ENCODE data around the gene ZFHX2. TPM values are rescaled to one million over a fixed set of nuclear protein-coding genes. Genes with fewer than 3 reads are reported as not detected.

Gene ZFHX2
- total and polyA plus RNA-seq, 8 donors, result 2.9 to 6.2 (median 4.9) TPM

DNA sequence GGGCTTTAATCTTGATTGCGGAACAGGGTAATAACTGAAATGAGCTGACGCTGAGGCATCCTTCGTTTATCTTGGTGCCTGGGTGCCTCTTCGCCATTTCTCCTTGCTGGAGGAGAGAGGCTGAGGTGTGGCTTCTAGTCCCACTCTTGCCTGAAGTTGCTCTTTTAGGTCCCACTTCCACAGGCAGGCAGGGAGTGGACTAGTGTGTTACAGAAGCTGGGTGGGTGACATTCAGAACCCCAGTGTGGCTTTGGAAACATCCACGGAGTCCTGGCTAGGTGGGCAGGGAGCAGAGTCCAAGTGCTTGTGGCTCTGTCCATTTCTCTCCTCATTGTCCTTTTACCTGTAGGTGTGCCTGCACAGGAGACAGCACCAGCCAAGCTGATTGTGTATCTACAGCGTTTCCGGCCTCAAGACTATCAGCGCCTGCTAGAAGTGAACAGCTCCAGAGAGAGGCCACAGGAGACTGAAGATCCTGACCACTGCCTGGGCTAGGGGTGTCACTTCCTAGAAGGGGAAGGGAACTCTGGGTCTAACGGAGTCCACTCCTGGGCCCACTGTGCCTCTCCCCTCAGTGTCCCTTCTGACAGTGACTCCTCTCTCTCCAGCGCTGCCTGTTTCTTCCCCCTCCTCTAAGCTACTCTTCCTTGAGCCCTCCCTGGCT is 6.9 kb upstream of the ZFHX2 start:
- no peaks in the 10 kb centered on the region for H3K9me3 ChIP-seq
- no peak for ATAC-seq
- H3K4me3 ChIP-seq, result no peak overlapping the region
- no peaks in the 10 kb centered on the region for H3K27me3 ChIP-seq
- H3K36me3 ChIP-seq, result peaks cover 0 to 49% of the 10 kb centered on the region in 2 donors
- no peak overlapping the region for H3K27ac ChIP-seq
- intact Hi-C loops (cut with DNase I), result no loop called here
- peaks cover 18 to 34% of the 10 kb centered on the region in 2 donors for H3K4me1 ChIP-seq
- no peak for DNase-seq
- TF ChIP-seq, protein P1, sequence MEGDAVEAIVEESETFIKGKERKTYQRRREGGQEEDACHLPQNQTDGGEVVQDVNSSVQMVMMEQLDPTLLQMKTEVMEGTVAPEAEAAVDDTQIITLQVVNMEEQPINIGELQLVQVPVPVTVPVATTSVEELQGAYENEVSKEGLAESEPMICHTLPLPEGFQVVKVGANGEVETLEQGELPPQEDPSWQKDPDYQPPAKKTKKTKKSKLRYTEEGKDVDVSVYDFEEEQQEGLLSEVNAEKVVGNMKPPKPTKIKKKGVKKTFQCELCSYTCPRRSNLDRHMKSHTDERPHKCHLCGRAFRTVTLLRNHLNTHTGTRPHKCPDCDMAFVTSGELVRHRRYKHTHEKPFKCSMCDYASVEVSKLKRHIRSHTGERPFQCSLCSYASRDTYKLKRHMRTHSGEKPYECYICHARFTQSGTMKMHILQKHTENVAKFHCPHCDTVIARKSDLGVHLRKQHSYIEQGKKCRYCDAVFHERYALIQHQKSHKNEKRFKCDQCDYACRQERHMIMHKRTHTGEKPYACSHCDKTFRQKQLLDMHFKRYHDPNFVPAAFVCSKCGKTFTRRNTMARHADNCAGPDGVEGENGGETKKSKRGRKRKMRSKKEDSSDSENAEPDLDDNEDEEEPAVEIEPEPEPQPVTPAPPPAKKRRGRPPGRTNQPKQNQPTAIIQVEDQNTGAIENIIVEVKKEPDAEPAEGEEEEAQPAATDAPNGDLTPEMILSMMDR (IDR thresholded peaks at IDR 0.05), result no peak

DNA sequence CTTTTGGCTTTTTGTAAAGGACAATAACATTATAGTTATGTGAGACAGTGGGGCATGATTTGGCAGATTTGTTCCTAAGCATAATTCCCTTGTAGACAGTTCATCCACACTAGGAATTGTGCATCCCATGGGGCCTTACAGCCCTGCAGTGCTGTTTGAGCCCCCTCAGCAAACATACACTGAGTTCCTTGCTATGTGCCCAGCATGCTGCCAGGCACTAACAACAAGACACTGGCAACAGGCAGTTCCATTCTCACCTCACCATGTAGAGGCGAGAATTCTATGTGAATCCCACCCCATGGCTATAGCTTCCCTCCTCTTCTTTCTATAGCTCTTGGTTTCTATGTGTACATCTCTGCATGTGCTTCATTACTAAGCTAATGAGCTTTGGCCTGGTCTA is 6.4 kb upstream of the ZFHX2 start:
- intact Hi-C loops (cut with DNase I), result no loop called here

DNA sequence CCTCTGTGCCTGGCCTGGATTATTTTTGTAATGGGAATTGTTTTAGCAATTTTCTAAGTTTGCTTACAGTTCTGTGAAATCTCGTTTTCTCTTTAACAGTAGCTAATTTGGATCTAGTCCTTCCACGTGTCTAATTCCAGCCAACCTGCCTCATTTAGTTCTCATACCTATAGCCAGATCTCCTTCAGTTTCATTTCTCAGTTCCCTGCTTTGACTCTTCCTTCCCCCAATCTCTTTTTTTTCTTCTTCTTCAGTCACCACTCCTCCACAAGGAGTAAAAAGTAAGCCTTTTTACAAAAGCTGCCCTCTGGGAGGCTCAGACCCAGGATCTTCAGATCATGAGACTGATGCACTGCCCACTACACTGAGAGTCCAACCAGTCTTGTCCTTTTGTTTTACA is 6.0 kb upstream of the ZFHX2 start:
- H3K27ac ChIP-seq, result no peak overlapping the region

More for the DNA sequence above, 6.4 kb upstream of the ZFHX2 start:
- ATAC-seq, result no peak
- TF ChIP-seq, protein P1 (IDR thresholded peaks at IDR 0.05), result no peak
- no peaks in the 10 kb centered on the region for H3K27me3 ChIP-seq
- H3K27ac ChIP-seq, result no peak overlapping the region
- peaks cover 0 to 43% of the 10 kb centered on the region in 2 donors for H3K36me3 ChIP-seq
- H3K4me1 ChIP-seq, result peaks cover 18 to 34% of the 10 kb centered on the region in 2 donors
- H3K4me3 ChIP-seq, result no peak overlapping the region
- H3K9me3 ChIP-seq, result no peaks in the 10 kb centered on the region
- no peak for DNase-seq

DNA sequence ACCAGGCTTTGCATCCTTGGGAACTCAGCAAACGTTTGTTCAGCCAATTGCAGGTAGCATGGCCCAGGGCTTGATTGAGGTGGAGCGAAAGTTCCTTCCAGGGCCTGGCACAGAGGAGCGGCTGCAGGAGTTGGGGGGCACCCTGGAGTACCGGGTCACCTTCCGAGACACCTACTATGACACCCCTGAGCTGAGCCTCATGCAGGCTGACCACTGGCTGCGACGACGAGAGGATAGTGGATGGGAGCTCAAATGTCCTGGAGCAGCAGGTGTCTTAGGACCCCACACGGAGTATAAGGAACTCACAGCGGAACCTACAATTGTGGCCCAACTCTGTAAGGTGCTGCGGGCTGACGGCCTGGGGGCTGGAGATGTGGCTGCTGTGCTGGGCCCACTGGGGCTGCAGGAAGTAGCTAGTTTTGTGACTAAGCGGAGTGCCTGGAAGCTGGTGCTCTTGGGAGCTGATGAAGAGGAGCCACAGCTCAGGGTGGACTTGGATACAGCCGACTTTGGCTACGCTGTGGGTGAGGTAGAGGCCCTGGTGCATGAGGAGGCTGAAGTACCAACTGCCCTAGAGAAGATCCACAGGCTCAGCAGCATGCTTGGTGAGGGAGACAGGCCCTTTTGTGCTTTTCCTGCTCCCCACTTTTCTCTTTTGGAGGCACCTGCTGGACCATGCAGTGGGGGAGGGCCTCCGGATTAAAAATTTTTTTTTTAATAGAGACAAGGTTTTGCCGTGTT is 5.3 kb upstream of the ZFHX2 start:
- no peak for ATAC-seq

More for the DNA sequence above, 6.0 kb upstream of the ZFHX2 start:
- Histone ChIP-seq H3K4me1 (peaks cover 18 to 32% of the 10 kb centered on the region in 2 donors), H3K4me3 (peak overlapping the region in 1 of 2 donors; percentile 85), H3K36me3 (peaks cover 0 to 40% of the 10 kb centered on the region in 2 donors), H3K27me3 (no peaks in the 10 kb centered on the region), H3K9me3 (no peaks in the 10 kb centered on the region)
- no peak for ATAC-seq
- intact Hi-C loops (cut with DNase I), result no loop called here
- TF ChIP-seq, protein P1 (IDR thresholded peaks at IDR 0.05), result no peak
- DNase-seq, result no peak

More for the DNA sequence above, 5.3 kb upstream of the ZFHX2 start:
- H3K4me3 ChIP-seq, result peak overlapping the region; percentile 84 to 85
- no peaks in the 10 kb centered on the region for H3K9me3 ChIP-seq
- no peaks in the 10 kb centered on the region for H3K27me3 ChIP-seq
- H3K27ac ChIP-seq, result peak overlapping the region; percentile 90 to 94
- peaks cover 0 to 34% of the 10 kb centered on the region in 2 donors for H3K36me3 ChIP-seq
- DNase-seq, result no peak
- intact Hi-C loops (cut with DNase I), result no loop called here
- TF ChIP-seq, protein P1 (IDR thresholded peaks at IDR 0.05), result no peak
- H3K4me1 ChIP-seq, result peaks cover 18 to 29% of the 10 kb centered on the region in 2 donors

Data from left lung (tissue), 10 donors.